Breast epithelium (tissue), 3 donors: Measurements from ENCODE around the gene RHOC.

Source experiments
- POLR2AphosphoS5 ChIP-seq, 3 donors: sonication (generic); formaldehyde crosslinking; IDR thresholded peaks; one replicate each; pipeline ENCODE4 v1.6.1; 2017; ENCODE audit warnings: antibody characterized with exemption in 3 of 3
- TF ChIP-seq, protein P1 (sequence below), 3 donors: fragments of 450-650 bp; IDR thresholded peaks; one replicate each; pipeline ENCODE4 v1.5.1; 2016 to 2017; ENCODE audit warnings: antibody characterized with exemption in 3 of 3, mild to moderate bottlenecking in 3 of 3, moderate library complexity in 3 of 3

DNA sequence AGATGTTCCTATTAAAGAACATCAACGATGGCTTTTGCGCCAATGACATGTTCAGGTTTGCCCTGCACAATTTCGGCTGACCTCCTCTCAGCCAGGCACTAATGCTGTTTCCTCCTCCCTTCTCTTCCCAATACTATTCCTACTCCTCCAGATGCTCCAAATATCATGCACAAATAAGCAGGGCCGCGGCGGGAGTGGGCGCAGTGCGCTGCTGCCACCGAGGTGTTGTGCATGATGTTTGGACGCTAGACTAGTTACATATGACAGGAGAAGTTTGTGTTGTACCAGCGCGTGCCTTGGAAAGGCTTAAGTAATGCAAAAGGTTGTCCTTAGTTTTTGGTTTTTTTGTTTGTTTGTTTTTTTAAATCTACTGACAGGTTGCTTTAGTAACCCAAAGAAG lies 41.5 kb upstream of the RHOC start:
- TF ChIP-seq, protein P1, sequence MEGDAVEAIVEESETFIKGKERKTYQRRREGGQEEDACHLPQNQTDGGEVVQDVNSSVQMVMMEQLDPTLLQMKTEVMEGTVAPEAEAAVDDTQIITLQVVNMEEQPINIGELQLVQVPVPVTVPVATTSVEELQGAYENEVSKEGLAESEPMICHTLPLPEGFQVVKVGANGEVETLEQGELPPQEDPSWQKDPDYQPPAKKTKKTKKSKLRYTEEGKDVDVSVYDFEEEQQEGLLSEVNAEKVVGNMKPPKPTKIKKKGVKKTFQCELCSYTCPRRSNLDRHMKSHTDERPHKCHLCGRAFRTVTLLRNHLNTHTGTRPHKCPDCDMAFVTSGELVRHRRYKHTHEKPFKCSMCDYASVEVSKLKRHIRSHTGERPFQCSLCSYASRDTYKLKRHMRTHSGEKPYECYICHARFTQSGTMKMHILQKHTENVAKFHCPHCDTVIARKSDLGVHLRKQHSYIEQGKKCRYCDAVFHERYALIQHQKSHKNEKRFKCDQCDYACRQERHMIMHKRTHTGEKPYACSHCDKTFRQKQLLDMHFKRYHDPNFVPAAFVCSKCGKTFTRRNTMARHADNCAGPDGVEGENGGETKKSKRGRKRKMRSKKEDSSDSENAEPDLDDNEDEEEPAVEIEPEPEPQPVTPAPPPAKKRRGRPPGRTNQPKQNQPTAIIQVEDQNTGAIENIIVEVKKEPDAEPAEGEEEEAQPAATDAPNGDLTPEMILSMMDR (IDR thresholded peaks at IDR 0.05): no peak
- TF ChIP-seq POLR2AphosphoS5 (IDR thresholded peaks at IDR 0.05): no peak
